Measurements from ENCODE around the gene SLC12A6.

GRCh38 chr15:34258151-34258550 is 79.4 kb downstream of the SLC12A6 start:
- TF ChIP-seq CTCF (IDR thresholded peaks at IDR 0.05) (no peak), POLR2A (IDR thresholded peaks at IDR 0.05) (no peak)

All from lower leg skin (tissue), 3 donors.